DND-41 (cell line): Measurements from ENCODE around the gene DPF1.

Experiments used
- ATAC-seq: fragments of 200-7000 bp; cut with Tn5 transposase; 3 replicates; pipeline ENCODE4 v1.9.1; 2021; ENCODE audit warnings: low read depth; ENCODE audit not compliant: insufficient read depth
- DNase-seq: peaks from one replicate; pipeline ENCODE4 v3.0.0-alpha.2; 2020
- H2AFZ ChIP-seq: 2 replicates; pipeline ENCODE4 v1.6.0; 2012; ENCODE audit warnings: low read depth, low read length
- H3K27ac ChIP-seq: 2 replicates; pipeline ENCODE4 v1.5.1; 2012; ENCODE audit warnings: low read length, inconsistent platforms
- H3K27me3 ChIP-seq: fragments of 200-600 bp; sonication (generic); 2 replicates; pipeline ENCODE4 v1.6.0; 2012; ENCODE audit warnings: low read length, mild to moderate bottlenecking, inconsistent platforms; ENCODE audit not compliant: insufficient read depth, poor library complexity
- H3K36me3 ChIP-seq: 2 replicates; pipeline ENCODE4 v1.5.1; 2012; ENCODE audit warnings: low read length, inconsistent platforms; ENCODE audit not compliant: insufficient read depth
- H3K4me1 ChIP-seq: 2 replicates; pipeline ENCODE4 v1.5.1; 2012; ENCODE audit warnings: mild to moderate bottlenecking, low read length; ENCODE audit not compliant: insufficient read depth
- H3K4me2 ChIP-seq: 2 replicates; pipeline ENCODE4 v1.6.0; 2012; ENCODE audit warnings: mild to moderate bottlenecking, moderate library complexity, low read length, inconsistent platforms; ENCODE audit not compliant: insufficient read depth
- H3K4me3 ChIP-seq, 2 experiments: fragments of 200-600 bp in 1 of 2; shearing (Covaris generic) in 1 of 2; 2 replicates each; pipeline ENCODE4 v1.5.1; 2012 to 2016; ENCODE audit warnings: inconsistent platforms in 2 of 2, low read length in 2 of 2, mild to moderate bottlenecking in 2 of 2, low read depth in 1 of 2, moderate library complexity in 1 of 2
- H3K79me2 ChIP-seq: 2 replicates; pipeline ENCODE4 v1.6.0; 2012; ENCODE audit warnings: low read length, inconsistent platforms; ENCODE audit not compliant: insufficient read depth
- H3K9ac ChIP-seq: 2 replicates; pipeline ENCODE4 v1.6.0; 2012; ENCODE audit warnings: low read depth, mild to moderate bottlenecking, inconsistent platforms, low read length, moderate library complexity
- H3K9me3 ChIP-seq: 2 replicates; pipeline ENCODE4 v1.5.1; 2012; ENCODE audit warnings: low read length, moderate library complexity, mild to moderate bottlenecking, inconsistent platforms; ENCODE audit not compliant: insufficient read depth, severe bottlenecking
- H4K20me1 ChIP-seq: 2 replicates; pipeline ENCODE4 v1.6.0; 2012; ENCODE audit warnings: low read length; ENCODE audit not compliant: insufficient read depth
- EZH2 ChIP-seq: IDR thresholded peaks from 3 replicates; pipeline ENCODE4 v1.6.1; 2012; ENCODE audit warnings: borderline replicate concordance, low read depth, mild to moderate bottlenecking, moderate library complexity, low read length, inconsistent platforms; ENCODE audit not compliant: severe bottlenecking
- TF ChIP-seq, protein P1 (sequence below): IDR thresholded peaks from 2 replicates; pipeline ENCODE4 v1.5.1; 2012; ENCODE audit warnings: borderline replicate concordance, low read length, moderate library complexity, mild to moderate bottlenecking; ENCODE audit not compliant: poor library complexity, severe bottlenecking; ENCODE audit errors: extremely low read depth

Gene DPF1

GRCh38 chr19:38190793-38191192, 33.2 kb downstream of the DPF1 start:
- H3K4me3 ChIP-seq = no peak overlapping the region
- no peaks in the 10 kb centered on the region for H3K27me3 ChIP-seq
- H3K4me2 ChIP-seq = no peak overlapping the region
- H3K79me2 ChIP-seq = no peaks in the 10 kb centered on the region
- H3K4me1 ChIP-seq = peaks cover 5% of the 10 kb centered on the region; the same call in 1 of the 2 replicates
- H3K27ac ChIP-seq = no peak overlapping the region
- TF ChIP-seq, protein P1, sequence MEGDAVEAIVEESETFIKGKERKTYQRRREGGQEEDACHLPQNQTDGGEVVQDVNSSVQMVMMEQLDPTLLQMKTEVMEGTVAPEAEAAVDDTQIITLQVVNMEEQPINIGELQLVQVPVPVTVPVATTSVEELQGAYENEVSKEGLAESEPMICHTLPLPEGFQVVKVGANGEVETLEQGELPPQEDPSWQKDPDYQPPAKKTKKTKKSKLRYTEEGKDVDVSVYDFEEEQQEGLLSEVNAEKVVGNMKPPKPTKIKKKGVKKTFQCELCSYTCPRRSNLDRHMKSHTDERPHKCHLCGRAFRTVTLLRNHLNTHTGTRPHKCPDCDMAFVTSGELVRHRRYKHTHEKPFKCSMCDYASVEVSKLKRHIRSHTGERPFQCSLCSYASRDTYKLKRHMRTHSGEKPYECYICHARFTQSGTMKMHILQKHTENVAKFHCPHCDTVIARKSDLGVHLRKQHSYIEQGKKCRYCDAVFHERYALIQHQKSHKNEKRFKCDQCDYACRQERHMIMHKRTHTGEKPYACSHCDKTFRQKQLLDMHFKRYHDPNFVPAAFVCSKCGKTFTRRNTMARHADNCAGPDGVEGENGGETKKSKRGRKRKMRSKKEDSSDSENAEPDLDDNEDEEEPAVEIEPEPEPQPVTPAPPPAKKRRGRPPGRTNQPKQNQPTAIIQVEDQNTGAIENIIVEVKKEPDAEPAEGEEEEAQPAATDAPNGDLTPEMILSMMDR = no peak
- no peak for TF ChIP-seq EZH2
- no peak overlapping the region for H3K9ac ChIP-seq
- ATAC-seq (no peak), DNase-seq (no peak)
- no peaks in the 10 kb centered on the region for H4K20me1 ChIP-seq
- H2AFZ ChIP-seq = no peak overlapping the region
- H3K9me3 ChIP-seq = no peaks in the 10 kb centered on the region
- H3K36me3 ChIP-seq = 0 out of 2 replicates have a peak, but pooled peaks cover 6% of the 10 kb centered on the region

DNA sequence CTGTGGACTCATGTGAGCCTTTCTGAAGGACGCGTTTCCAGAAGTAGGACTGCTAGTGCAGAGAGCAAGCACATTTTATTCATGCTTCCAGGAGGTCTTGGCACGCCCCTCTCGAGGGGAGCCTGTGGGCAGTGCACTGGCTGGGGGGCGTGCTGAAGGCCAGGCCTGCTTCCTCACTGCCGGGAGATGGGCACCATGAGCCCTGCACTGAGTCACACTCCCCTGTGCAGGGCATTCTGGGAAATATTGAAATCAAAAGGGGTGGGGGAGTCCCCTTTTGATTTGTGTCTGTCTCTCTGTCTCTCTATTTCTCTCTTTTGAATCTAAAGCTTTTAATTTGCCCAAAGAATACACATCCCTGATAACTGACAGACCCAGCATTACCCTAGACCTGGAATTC, 34.0 kb downstream of the DPF1 start:
- DNase-seq (no peak), ATAC-seq (no peak)
- Histone ChIP-seq H3K9me3 (no peaks in the 10 kb centered on the region), H4K20me1 (no peaks in the 10 kb centered on the region), H3K27ac (no peak overlapping the region), H3K36me3 (0 out of 2 replicates have a peak, but pooled peaks cover 2% of the 10 kb centered on the region), H2AFZ (no peak overlapping the region), H3K4me1 (peaks cover 5% of the 10 kb centered on the region; the same call in 1 of the 2 replicates), H3K4me2 (no peak overlapping the region), H3K79me2 (no peaks in the 10 kb centered on the region), H3K27me3 (no peaks in the 10 kb centered on the region), H3K9ac (no peak overlapping the region), H3K4me3 (no peak overlapping the region)
- TF ChIP-seq, protein P1 = no peak

DNA sequence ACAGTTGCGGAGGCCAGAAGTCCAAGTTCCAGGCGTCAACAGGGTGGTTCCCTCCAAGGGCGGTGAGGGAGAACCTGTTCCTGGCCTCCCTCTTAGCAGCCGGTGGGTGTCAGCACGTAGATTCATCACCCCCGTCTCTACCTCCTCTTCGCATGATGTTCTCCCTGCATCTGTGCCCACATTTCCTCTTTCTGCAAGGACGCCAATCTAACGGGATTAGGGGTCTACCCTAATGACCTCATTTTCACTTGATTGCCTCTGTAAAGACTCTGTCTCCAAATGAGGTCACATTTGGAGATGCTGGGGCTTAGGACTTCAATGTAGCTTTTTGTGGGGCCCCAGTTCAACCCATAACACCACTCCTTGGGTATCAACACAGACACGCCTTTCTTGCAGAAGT, 38.5 kb downstream of the DPF1 start:
- no peak for TF ChIP-seq EZH2
- TF ChIP-seq, protein P1 = no peak
- no peak overlapping the region for H3K27ac ChIP-seq
- peaks cover 5% of the 10 kb centered on the region; the same call in 1 of the 2 replicates for H3K4me1 ChIP-seq
- ATAC-seq (no peak), DNase-seq (no peak)
- no peak overlapping the region for H3K4me3 ChIP-seq
- no peaks in the 10 kb centered on the region for H3K79me2 ChIP-seq
- H3K9me3 ChIP-seq = peaks cover 4% of the 10 kb centered on the region
- peaks cover 13% of the 10 kb centered on the region for H3K36me3 ChIP-seq
- no peaks in the 10 kb centered on the region for H3K27me3 ChIP-seq
- no peak overlapping the region for H3K4me2 ChIP-seq
- no peak overlapping the region for H3K9ac ChIP-seq
- no peaks in the 10 kb centered on the region for H4K20me1 ChIP-seq
- no peak overlapping the region for H2AFZ ChIP-seq

DNA sequence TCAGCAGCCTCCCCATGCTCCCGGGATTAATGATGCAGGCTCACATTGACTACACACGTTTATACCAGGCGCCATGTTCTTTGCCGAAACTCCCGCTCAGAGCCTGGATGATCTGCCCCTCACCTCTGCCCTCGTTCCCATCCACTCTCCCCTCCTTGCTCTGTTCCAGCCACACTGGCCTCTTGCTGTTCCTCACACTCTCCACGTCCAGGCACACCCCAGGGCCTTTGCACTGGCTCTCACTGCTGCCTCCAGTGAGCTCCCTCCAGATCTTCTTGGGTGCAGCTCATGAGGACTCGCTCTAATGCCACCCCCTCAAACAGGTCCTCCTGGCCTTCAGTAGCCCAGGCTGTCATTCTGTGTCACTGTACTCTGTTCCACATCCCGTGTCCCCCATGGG, 39.2 kb downstream of the DPF1 start:
- H4K20me1 ChIP-seq = no peaks in the 10 kb centered on the region
- no peak overlapping the region for H3K4me2 ChIP-seq
- H3K4me1 ChIP-seq = peaks cover 5% of the 10 kb centered on the region; the same call in 1 of the 2 replicates
- H3K79me2 ChIP-seq = no peaks in the 10 kb centered on the region
- H3K27me3 ChIP-seq = no peaks in the 10 kb centered on the region
- no peak overlapping the region for H3K4me3 ChIP-seq
- H2AFZ ChIP-seq = no peak overlapping the region
- TF ChIP-seq EZH2 = no peak
- TF ChIP-seq, protein P1 = no peak
- no peak overlapping the region for H3K9ac ChIP-seq
- H3K9me3 ChIP-seq = peaks cover 11% of the 10 kb centered on the region
- ATAC-seq (no peak), DNase-seq (no peak)
- no peak overlapping the region for H3K27ac ChIP-seq
- peaks cover 15% of the 10 kb centered on the region for H3K36me3 ChIP-seq
